Peyer's patch (tissue), 4 donors: Measurements from ENCODE around the gene SH3BGRL2.

ENCODE experiments used
- CTCF ChIP-seq, 6 experiments: fragments of 450-650 bp in 4 of 6; fragments of 200-600 bp in 2 of 6; sonication (generic) in 1 of 6; IDR thresholded peaks; one replicate each; pipeline ENCODE4 v1.5.1; 2017 to 2019; ENCODE audit warnings: antibody characterized with exemption in 6 of 6, mild to moderate bottlenecking in 3 of 6, moderate library complexity in 1 of 6
- POLR2A ChIP-seq, 2 donors: fragments of 450-650 bp; IDR thresholded peaks; one replicate each; pipeline ENCODE4 v1.5.1; 2017; ENCODE audit warnings: antibody characterized with exemption in 2 of 2, mild to moderate bottlenecking in 2 of 2, moderate library complexity in 2 of 2

DNA sequence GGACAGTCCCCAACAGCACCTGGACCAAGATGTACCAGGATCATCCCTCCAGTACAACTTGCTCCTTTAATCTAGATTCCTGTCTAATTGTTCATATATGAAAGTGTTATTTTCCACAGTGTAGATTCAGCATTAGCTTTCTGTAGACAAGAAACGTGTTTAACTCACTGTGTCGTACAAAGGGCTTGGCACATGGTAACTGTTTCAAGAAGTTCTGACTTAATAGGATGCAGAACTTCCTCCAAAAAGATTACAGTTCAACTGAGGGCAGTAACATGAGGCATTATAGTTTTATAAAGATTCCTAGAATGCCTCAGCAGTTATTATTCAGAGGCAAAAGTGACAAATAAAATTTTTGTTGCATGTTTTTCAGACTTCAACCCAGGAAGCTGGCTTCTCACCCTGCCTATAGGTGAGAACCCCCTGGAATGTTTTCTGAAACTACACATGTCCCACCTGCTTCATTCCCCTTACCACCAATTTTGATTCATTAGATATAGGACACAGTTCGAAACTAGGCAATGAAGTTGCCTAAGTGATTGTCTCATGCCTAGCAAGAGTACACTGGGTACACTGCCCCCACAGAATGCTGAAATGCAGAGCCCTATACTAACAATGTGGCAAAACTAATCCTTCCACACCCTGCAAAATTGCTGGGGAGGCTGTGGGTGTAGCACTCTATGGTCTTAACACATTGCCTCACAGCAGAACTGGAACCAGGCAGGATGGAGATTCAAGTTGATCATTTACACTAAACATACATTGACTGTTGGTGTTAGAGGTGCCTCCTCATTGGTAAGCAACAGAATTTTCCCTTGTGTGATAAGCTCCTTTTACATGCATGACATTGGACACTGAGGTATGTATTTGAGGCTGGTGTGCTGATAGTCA, 22.6 kb upstream of the SH3BGRL2 start:
- TF ChIP-seq CTCF (IDR thresholded peaks at IDR 0.05) = no peak
- TF ChIP-seq POLR2A (IDR thresholded peaks at IDR 0.05) = no peak
